ENCODE results near the gene JADE2.

The JADE2 gene

GRCh38 chr5:134600600-134600999 is 75.1 kb downstream of the JADE2 start:
- DNase-seq (ENCODE audit: extremely low read depth, low read depth): peak; percentile 24
- no peak for TF ChIP-seq CTCF (IDR thresholded peaks at IDR 0.05; ENCODE audit: low read depth, low read length)

- no peak for TF ChIP-seq CTCF (IDR thresholded peaks at IDR 0.05; ENCODE audit: low read depth, low read length)
- DNase-seq (ENCODE audit: extremely low read depth, low read depth): no peak
These were observed 77.6 kb downstream of the JADE2 start for GRCh38 chr5:134603059-134603458.

- DNase-seq (ENCODE audit: extremely low read depth, low read depth): no peak
- TF ChIP-seq CTCF (IDR thresholded peaks at IDR 0.05; ENCODE audit: low read depth, low read length): no peak
These were observed 79.4 kb downstream of the JADE2 start for GRCh38 chr5:134604908-134605307.

GRCh38 chr5:134606726-134607125 is 81.3 kb downstream of the JADE2 start:
- no peak for TF ChIP-seq CTCF (IDR thresholded peaks at IDR 0.05; ENCODE audit: low read depth, low read length)
- no peak for DNase-seq (ENCODE audit: extremely low read depth, low read depth)

- TF ChIP-seq CTCF (IDR thresholded peaks at IDR 0.05; ENCODE audit: low read depth, low read length): no peak
- no peak for DNase-seq (ENCODE audit: extremely low read depth, low read depth)
These were observed 83.1 kb downstream of the JADE2 start for GRCh38 chr5:134608555-134608954.

- TF ChIP-seq CTCF (IDR thresholded peaks at IDR 0.05; ENCODE audit: low read depth, low read length): no peak
- no peak for DNase-seq (ENCODE audit: extremely low read depth, low read depth)
These were observed 83.9 kb downstream of the JADE2 start for GRCh38 chr5:134609232-134609851.

GRCh38 chr5:134610725-134611124 is 85.3 kb downstream of the JADE2 start:
- TF ChIP-seq CTCF (IDR thresholded peaks at IDR 0.05; ENCODE audit: low read depth, low read length): no peak
- DNase-seq (ENCODE audit: extremely low read depth, low read depth): no peak
